ENCODE data around the gene FAR1. TPM values are rescaled to one million over a fixed set of nuclear protein-coding genes. Genes with fewer than 3 reads are reported as not detected.

The FAR1 gene
- polyA plus RNA-seq, 1 donor from 2014 or later = 110 TPM

GRCh38 chr11:13685461-13686108, 17.1 kb downstream of the FAR1 start:
- H3K4me2 ChIP-seq (ENCODE audit: low read length) = no peak overlapping the region
- peaks cover 5% of the 10 kb centered on the region for H3F3A ChIP-seq (ENCODE audit: insufficient read depth, low read length, poor library complexity, severe bottlenecking)
- H3K9ac ChIP-seq (ENCODE audit: low read length) = no peak overlapping the region
- H3K9me3 ChIP-seq (ENCODE audit: low read length) = no peaks in the 10 kb centered on the region
- no peak overlapping the region for H3K4me3 ChIP-seq (ENCODE audit: low read length)
- no peaks in the 10 kb centered on the region for H3K27me3 ChIP-seq (ENCODE audit: insufficient read depth, low read depth, low read length)
- H4K20me1 ChIP-seq (ENCODE audit: insufficient read depth) = no peaks in the 10 kb centered on the region
- H3K27ac ChIP-seq (ENCODE audit: low read length) = no peak overlapping the region
- H3K79me2 ChIP-seq (replicated peaks; ENCODE audit: insufficient read depth, low read length) = peaks cover 51% of the 10 kb centered on the region
- no peaks in the 10 kb centered on the region for H3K36me3 ChIP-seq (ENCODE audit: insufficient read depth, low read length)
- H3K9me2 ChIP-seq (ENCODE audit: insufficient read depth, low read length) = no peaks in the 10 kb centered on the region
- TF ChIP-seq EZH2 (IDR thresholded peaks at IDR 0.05; ENCODE audit: borderline replicate concordance, insufficient read depth, low read length, poor library complexity, severe bottlenecking) (no peak), RAD21 (conservative IDR thresholded peaks at IDR 0.05) (no peak), CTCF (IDR thresholded peaks at IDR 0.05; ENCODE audit: poor library complexity, severe bottlenecking) (no peak)
- H2AFZ ChIP-seq (ENCODE audit: low read depth, low read length) = no peak overlapping the region

GRCh38 chr11:13686776-13687175, 18.3 kb downstream of the FAR1 start:
- no peak overlapping the region for H3K27ac ChIP-seq (ENCODE audit: low read length)

More at GRCh38 chr11:13686776-13687175, 18.3 kb downstream of the FAR1 start:
- Histone ChIP-seq H3K79me2 (replicated peaks; ENCODE audit: insufficient read depth, low read length) (peaks cover 51% of the 10 kb centered on the region), H3K9ac (ENCODE audit: low read length) (no peak overlapping the region), H2AFZ (ENCODE audit: low read depth, low read length) (no peak overlapping the region), H3K9me2 (ENCODE audit: insufficient read depth, low read length) (no peaks in the 10 kb centered on the region), H3K4me3 (ENCODE audit: low read length) (peak overlapping the region; percentile 36), H3K27me3 (ENCODE audit: insufficient read depth, low read depth, low read length) (no peaks in the 10 kb centered on the region), H3K4me2 (ENCODE audit: low read length) (peak overlapping the region; percentile 5), H3F3A (ENCODE audit: insufficient read depth, low read length, poor library complexity, severe bottlenecking) (peaks cover 5% of the 10 kb centered on the region), H3K9me3 (ENCODE audit: low read length) (no peaks in the 10 kb centered on the region), H4K20me1 (ENCODE audit: insufficient read depth) (no peaks in the 10 kb centered on the region), H3K36me3 (ENCODE audit: insufficient read depth, low read length) (no peaks in the 10 kb centered on the region)
- no peak for TF ChIP-seq REST (IDR thresholded peaks at IDR 0.05; ENCODE audit: borderline replicate concordance)
- TF ChIP-seq EP300 (conservative IDR thresholded peaks at IDR 0.05; ENCODE audit: poor library complexity, severe bottlenecking) = no peak
- TF ChIP-seq EZH2 (IDR thresholded peaks at IDR 0.05; ENCODE audit: borderline replicate concordance, insufficient read depth, low read length, poor library complexity, severe bottlenecking) = no peak
- no peak for TF ChIP-seq MXI1 (conservative IDR thresholded peaks at IDR 0.05; ENCODE audit: poor library complexity, severe bottlenecking)
- TF ChIP-seq POLR2AphosphoS5 (IDR thresholded peaks at IDR 0.05) = no peak
- TF ChIP-seq TAF1 (IDR thresholded peaks at IDR 0.05; ENCODE audit: low read depth) = no peak
- TF ChIP-seq RAD21 (conservative IDR thresholded peaks at IDR 0.05) = no peak
- no peak for TF ChIP-seq CTCF (IDR thresholded peaks at IDR 0.05; ENCODE audit: poor library complexity, severe bottlenecking)
- no peak for TF ChIP-seq SMC3 (conservative IDR thresholded peaks at IDR 0.05; ENCODE audit: poor library complexity)
